Adrenal gland (tissue), 12 donors: ENCODE results near the gene PCDHB8. TPM values are rescaled to one million over a fixed set of nuclear protein-coding genes. Genes with fewer than 3 reads are reported as not detected.
"Not testable (repeated sequence)": the region's sequence is repeated elsewhere in the genome, so short reads cannot be mapped to it uniquely, and the experiment has no call there.

Experiments used
- DNase-seq, 7 donors: peaks; one replicate each; pipeline ENCODE4 v3.0.0-alpha.2; 2019 to 2020
- H3K27ac ChIP-seq, 5 donors: fragments of 200-600 bp; sonication (generic) in 4 of 5; 1 replicate in 3 of 5; 2 replicates in 2 of 5; pipeline versions ENCODE4 v1.5.1 to v1.8.0; 2016 to 2020; ENCODE audit warnings: mild to moderate bottlenecking in 1 of 5
- H3K27me3 ChIP-seq: fragments of 200-600 bp; 2 replicates; pipeline ENCODE4 v1.8.0; 2021
- H3K36me3 ChIP-seq, 2 donors: fragments of 200-600 bp; replicated peaks in 1 of 2; 1 replicate in 1 of 2; 2 replicates in 1 of 2; pipeline versions ENCODE4 v1.5.1 to v1.8.0; 2018 to 2022
- H3K4me1 ChIP-seq, 2 donors: fragments of 200-600 bp; replicated peaks in 1 of 2; 1 replicate in 1 of 2; 2 replicates in 1 of 2; pipeline versions ENCODE4 v1.5.1 to v1.8.0; 2018 to 2021
- H3K4me3 ChIP-seq, 4 donors: fragments of 200-600 bp; sonication (generic) in 3 of 4; one replicate each; pipeline ENCODE4 v1.5.1; 2016 to 2018
- H3K9me3 ChIP-seq, 3 donors: fragments of 200-600 bp; sonication (generic) in 1 of 3; replicated peaks in 1 of 3; 1 replicate in 2 of 3; 2 replicates in 1 of 3; pipeline versions ENCODE4 v1.5.1 to v1.8.0; 2016 to 2021
- CTCF ChIP-seq, 6 experiments: fragments of 450-650 bp in 4 of 6; fragments of 200-600 bp in 2 of 6; sonication (generic) in 1 of 6; IDR thresholded peaks; 1 replicate in 5 of 6; 2 replicates in 1 of 6; pipeline versions ENCODE4 v1.5.1 to v1.8.0; 2016 to 2021; ENCODE audit warnings: antibody characterized with exemption in 6 of 6, mild to moderate bottlenecking in 2 of 6, moderate library complexity in 1 of 6
- POLR2A ChIP-seq, 2 donors: fragments of 450-650 bp; IDR thresholded peaks; one replicate each; pipeline ENCODE4 v1.6.1; 2017; ENCODE audit warnings: antibody characterized with exemption in 2 of 2, mild to moderate bottlenecking in 2 of 2, moderate library complexity in 1 of 2
- WGBS, 4 donors: extraction: QIAGEN DNeasy Blood & Tissue Kit in 2 of 4; methylation state at CpG; one replicate each; pipeline versions ENCODE4 v1.1.5 to v1.1.7; 2013 to 2017; 5-methylcytosine and 5-hydroxymethylcytosine counted together
- intact Hi-C, 2 donors: fragments of 100-400 bp; cut with DNase I; formaldehyde crosslinking; loops; one replicate each; pipeline versions ENCODE4 v1.14.1 to v1.15.0; 2022 to 2023
- polyA plus RNA-seq, 3 donors: library from polyadenylated mRNA; stranded (reverse); fragments of 200-250 nt in 2 of 3; fragments of 350-450 nt in 1 of 3; fragmentation: Illumina TruSeq in 1 of 3; extraction: RNeasy Lipid Tissue Mini Kit (QIAGEN cat#74804) in 1 of 3; gene quantifications; one replicate each; pipeline ENCODE4 v1.2.3, GENCODE V29; 2013 to 2014
- total RNA-seq, 9 donors: library from RNA; depleted of rRNA in 4 of 9; stranded (reverse); fragments of >200 nt in 4 of 9; fragments of 120-200 nt in 1 of 9; fragmentation: NEBNext Ultra II Directional in 1 of 9; extraction: Animal tissue kit (Norgen Biotek cat#: 25700) in 1 of 9; gene quantifications; one replicate each; pipeline versions ENCODE4 v1.1.0 to v1.2.4, GENCODE V29; 2013 to 2023
- donor health status: healthy with polysubstance abuse.
- donor health status: Bipolar disorder and iron deficiency.
- donor health status: DM: yes; HTN: yes; CAD: no.
- donor health status: DM: no; HTN: no; CAD: no.
- donor health status: DM: no; HTN: no; CAD: no.
- donor health status: DM: yes; HTN: yes; CAD: no.

PCDHB8 gene
- total and polyA plus RNA-seq, 12 donors = 0.03 to 3.7 (median 0.91) TPM

DNA sequence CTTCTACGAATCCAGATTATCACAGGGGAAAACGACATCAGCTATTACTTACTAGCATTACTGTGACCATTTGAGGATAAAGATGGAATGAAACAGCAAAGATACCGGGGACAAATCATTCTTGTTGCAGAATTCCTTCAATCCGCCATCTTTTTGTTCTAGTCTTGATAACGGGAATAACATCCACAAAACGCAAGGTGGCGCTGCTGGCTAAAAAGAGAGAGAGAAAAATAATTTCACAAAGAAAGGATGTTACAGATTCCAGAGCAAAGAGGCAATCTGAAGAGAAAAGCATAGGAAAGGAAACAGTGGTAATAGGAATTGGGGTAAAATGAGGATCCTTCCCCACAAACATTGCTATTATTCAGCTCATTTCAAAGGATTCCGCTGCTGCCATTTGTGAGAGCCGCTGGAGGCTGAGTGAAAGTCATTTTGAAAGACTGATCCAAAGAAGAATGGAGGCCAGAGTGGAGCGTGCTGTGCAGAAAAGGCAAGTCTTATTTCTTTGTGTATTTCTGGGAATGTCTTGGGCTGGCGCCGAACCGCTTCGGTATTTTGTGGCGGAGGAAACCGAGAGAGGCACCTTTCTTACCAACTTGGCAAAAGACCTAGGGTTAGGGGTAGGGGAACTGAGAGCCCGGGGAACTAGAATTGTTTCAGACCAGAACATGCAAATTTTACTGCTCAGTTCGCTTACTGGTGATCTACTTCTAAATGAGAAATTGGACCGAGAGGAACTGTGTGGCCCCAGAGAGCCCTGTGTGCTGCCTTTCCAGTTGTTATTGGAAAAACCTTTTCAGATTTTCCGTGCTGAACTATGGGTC lies 5.0 kb upstream of the PCDHB8 start, which contains the start of gene PCDHB7:
Gene PCDHB7, plus strand, starts transcription at position 264 of the 824 bp plus-strand sequence. Its CDS starts 192 bp downstream, at position 456.
- peak in 1 of 7 donors; percentile 7 for DNase-seq
- Histone ChIP-seq H3K27ac (no peak within 1 kb of the TSS), H3K4me3 (no peak within 1 kb of the TSS), H3K27me3 (peaks cover 9% of the 10 kb centered on the region), H3K9me3 (peaks cover 0 to 12% (median 5%) of the 10 kb centered on the region in 3 donors), H3K36me3 (no peaks in the 10 kb centered on the region), H3K4me1 (no peaks in the 10 kb centered on the region)
- 22 to 41% (median 30%) methylated on average over 20 of the region's 20 CpGs for WGBS, 4 donors
- TF ChIP-seq POLR2A (IDR thresholded peaks at IDR 0.05) (no peak), CTCF (IDR thresholded peaks at IDR 0.05) (peak in 4 of 6 experiments; percentile 10 to 37 (median 31))
- intact Hi-C loops = no loop called here

DNA sequence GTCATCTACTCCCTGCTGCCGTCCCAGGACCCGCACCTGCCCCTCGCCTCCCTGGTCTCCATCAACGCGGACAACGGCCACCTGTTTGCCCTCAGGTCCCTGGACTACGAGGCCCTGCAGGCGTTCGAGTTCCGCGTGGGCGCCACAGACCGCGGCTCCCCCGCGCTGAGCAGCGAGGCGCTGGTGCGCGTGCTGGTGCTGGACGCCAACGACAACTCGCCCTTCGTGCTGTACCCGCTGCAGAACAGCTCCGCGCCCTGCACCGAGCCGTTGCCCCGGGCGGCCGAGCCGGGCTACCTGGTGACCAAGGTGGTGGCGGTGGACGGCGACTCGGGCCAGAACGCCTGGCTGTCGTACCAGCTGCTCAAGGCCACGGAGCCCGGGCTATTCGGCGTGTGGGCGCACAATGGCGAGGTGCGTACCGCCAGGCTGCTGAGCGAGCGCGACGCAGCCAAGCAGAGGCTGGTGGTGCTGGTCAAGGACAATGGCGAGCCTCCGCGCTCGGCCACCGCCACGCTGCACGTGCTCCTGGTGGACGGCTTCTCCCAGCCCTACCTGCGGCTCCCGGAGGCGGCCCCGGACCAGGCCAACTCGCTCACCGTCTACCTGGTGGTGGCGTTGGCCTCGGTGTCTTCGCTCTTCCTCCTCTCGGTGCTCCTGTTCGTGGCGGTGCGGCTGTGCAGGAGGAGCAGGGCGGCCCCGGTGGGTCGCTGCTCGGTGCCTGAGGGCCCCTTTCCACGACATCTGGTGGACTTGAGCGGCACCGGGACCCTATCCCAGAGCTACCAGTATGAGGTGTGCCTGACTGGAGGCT lies 3.1 kb upstream of the PCDHB8 start:
- DNase-seq, H3K27me3 ChIP-seq, intact Hi-C loops, H3K27ac ChIP-seq, H3K4me3 ChIP-seq, H3K36me3 ChIP-seq, H3K4me1 ChIP-seq: not testable (repeated sequence)
- 28 to 46% (median 39%) methylated on average over 35 to 79 of the region's 79 CpGs for WGBS, 4 donors
- peaks cover 0 to 12% (median 5%) of the 10 kb centered on the region in 3 donors for H3K9me3 ChIP-seq

- WGBS, 4 donors = 47 to 60% (median 57%) methylated on average over 1 of the region's 1 CpG
These were observed 1.7 kb upstream of the PCDHB8 start for GRCh38 chr5:141175933-141176332.

GRCh38 chr5:141179371-141179770 lies 1.8 kb downstream of the PCDHB8 start:
- H3K9me3 ChIP-seq = peaks cover 0 to 12% (median 5%) of the 10 kb centered on the region in 3 donors
- WGBS, 4 donors = 22 to 59% (median 39%) methylated on average over 16 to 35 of the region's 39 CpGs
- intact Hi-C loops = not testable (repeated sequence)

More at GRCh38 chr5:141175933-141176332, 1.7 kb upstream of the PCDHB8 start:
- Histone ChIP-seq H3K27ac (no peak overlapping the region), H3K36me3 (no peaks in the 10 kb centered on the region), H3K9me3 (peaks cover 0 to 12% (median 5%) of the 10 kb centered on the region in 3 donors), H3K4me1 (no peaks in the 10 kb centered on the region), H3K4me3 (no peak overlapping the region), H3K27me3 (peaks cover 9% of the 10 kb centered on the region)
- intact Hi-C loops = no loop called here
- TF ChIP-seq CTCF (IDR thresholded peaks at IDR 0.05) (no peak), POLR2A (IDR thresholded peaks at IDR 0.05) (no peak)
- DNase-seq = no peak

DNA sequence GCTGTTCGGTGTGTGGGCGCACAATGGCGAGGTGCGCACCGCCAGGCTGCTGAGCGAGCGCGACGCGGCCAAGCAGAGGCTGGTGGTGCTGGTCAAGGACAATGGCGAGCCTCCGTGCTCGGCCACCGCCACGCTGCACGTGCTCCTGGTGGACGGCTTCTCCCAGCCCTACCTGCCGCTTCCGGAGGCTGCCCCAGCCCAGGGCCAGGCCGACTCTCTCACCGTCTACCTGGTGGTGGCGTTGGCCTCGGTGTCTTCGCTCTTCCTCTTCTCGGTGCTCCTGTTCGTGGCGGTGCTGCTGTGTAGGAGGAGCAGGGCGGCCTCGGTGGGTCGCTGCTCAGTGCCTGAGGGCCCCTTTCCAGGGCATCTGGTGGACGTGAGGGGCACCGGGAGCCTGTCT lies 2.3 kb downstream of the PCDHB8 start:
- DNase-seq, H3K4me3 ChIP-seq, H3K4me1 ChIP-seq, H3K27me3 ChIP-seq, H3K27ac ChIP-seq, H3K36me3 ChIP-seq, intact Hi-C loops: not testable (repeated sequence)
- WGBS, 4 donors = 20 to 62% (median 25%) methylated on average over 13 to 32 of the region's 32 CpGs; no CpG with 5 or more reads in 1 of the 4 donors
- peaks cover 0 to 12% (median 5%) of the 10 kb centered on the region in 3 donors for H3K9me3 ChIP-seq

More at GRCh38 chr5:141179371-141179770, 1.8 kb downstream of the PCDHB8 start:
- H3K36me3 ChIP-seq, DNase-seq, H3K4me3 ChIP-seq, H3K27ac ChIP-seq, H3K4me1 ChIP-seq, H3K27me3 ChIP-seq: not testable (repeated sequence)
